ENCODE results near the gene MLST8. TPM values are rescaled to one million over a fixed set of nuclear protein-coding genes. Genes with fewer than 3 reads are reported as not detected.

The MLST8 gene
- total RNA-seq, 1 experiment from 2014 or later = 53.1 TPM

DNA sequence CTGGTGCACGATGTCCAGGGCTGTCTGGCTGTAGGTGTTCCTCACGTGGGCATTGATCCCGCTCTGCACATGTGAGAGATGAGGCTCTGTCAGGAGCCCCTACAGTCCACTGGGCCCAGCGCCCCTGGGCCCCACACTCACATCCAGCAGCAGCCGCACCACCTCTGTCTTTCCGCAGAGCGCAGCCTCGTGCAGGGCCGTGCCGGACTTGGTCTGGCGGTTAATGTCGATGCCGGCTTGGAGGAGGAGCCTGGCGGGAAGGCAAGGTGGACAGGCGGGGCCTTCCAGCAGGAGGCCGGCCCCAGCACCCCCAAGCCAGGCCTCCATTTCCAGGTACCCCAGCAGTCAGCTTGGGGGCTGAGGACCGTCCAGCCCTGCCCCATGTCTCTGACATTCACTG, 18.0 kb upstream of the MLST8 start:
- no peaks in the 10 kb centered on the region for H3K4me1 Mint-ChIP-seq (ENCODE audit: low read depth, unreplicated experiment)
- BruUV-seq (replicated peaks) = no TSS peak
- TF ChIP-seq, protein P1, sequence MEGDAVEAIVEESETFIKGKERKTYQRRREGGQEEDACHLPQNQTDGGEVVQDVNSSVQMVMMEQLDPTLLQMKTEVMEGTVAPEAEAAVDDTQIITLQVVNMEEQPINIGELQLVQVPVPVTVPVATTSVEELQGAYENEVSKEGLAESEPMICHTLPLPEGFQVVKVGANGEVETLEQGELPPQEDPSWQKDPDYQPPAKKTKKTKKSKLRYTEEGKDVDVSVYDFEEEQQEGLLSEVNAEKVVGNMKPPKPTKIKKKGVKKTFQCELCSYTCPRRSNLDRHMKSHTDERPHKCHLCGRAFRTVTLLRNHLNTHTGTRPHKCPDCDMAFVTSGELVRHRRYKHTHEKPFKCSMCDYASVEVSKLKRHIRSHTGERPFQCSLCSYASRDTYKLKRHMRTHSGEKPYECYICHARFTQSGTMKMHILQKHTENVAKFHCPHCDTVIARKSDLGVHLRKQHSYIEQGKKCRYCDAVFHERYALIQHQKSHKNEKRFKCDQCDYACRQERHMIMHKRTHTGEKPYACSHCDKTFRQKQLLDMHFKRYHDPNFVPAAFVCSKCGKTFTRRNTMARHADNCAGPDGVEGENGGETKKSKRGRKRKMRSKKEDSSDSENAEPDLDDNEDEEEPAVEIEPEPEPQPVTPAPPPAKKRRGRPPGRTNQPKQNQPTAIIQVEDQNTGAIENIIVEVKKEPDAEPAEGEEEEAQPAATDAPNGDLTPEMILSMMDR (IDR thresholded peaks at IDR 0.05; ENCODE audit: insufficient read depth in 1 of 2, low read depth in 1 of 2, low read length in 1 of 2, severe bottlenecking in 1 of 2, unreplicated experiment in 1 of 2) = no peak

DNA sequence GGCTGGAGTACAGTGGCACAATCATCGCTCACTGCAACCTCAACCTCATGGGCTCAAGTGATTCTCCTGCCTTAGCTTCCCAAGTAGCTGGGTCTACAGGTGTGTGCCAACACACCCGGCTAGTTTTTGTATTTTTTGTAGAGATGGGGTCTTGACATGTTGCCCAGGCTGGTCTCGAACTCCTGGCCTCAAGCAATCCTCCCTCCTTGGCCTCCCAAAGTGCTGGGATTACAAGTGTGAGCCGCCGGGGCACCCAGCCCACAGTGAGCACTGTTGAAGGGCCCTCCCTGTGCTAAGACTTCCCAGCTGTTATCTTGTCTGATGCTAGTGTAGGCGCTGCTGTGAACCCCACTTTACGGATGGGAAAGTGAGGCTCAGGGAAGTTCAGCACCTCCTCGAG, 16.9 kb upstream of the MLST8 start:
- no TSS peak for BruUV-seq (replicated peaks)
- H3K27me3 ChIP-seq (replicated peaks; ENCODE audit: control insufficient read depth, insufficient read depth, low read length) = no peaks in the 10 kb centered on the region
- Mint-ChIP-seq H3K9me3 (ENCODE audit: unreplicated experiment) (no peaks in the 10 kb centered on the region), H3K4me1 (ENCODE audit: low read depth, unreplicated experiment) (no peaks in the 10 kb centered on the region), H3K27ac (ENCODE audit: unreplicated experiment) (no peak overlapping the region), H3K27me3 (ENCODE audit: insufficient read depth, unreplicated experiment) (no peaks in the 10 kb centered on the region), H3K36me3 (ENCODE audit: insufficient read depth, unreplicated experiment) (no peaks in the 10 kb centered on the region), H3K4me3 (ENCODE audit: unreplicated experiment) (no peak overlapping the region)
- H3K36me3 ChIP-seq (ENCODE audit: control insufficient read depth, insufficient read depth, low read length) = no peaks in the 10 kb centered on the region; the same call in 1 of the 2 replicates
- no peaks in the 10 kb centered on the region for H3K9me3 ChIP-seq
- CTCF ChIA-PET = no interaction called here
- DNase-seq = no peak
- no peaks in the 10 kb centered on the region for H3K4me1 ChIP-seq
- no peak overlapping the region for H3K4me3 ChIP-seq (ENCODE audit: low read depth, low read length)
- intact Hi-C loops (cut with micrococcal nuclease; ENCODE audit: unreplicated experiment) = no loop called here
- POLR2A ChIA-PET = no interaction called here
- TF ChIP-seq, protein P1 (IDR thresholded peaks at IDR 0.05; ENCODE audit: insufficient read depth in 1 of 2, low read depth in 1 of 2, low read length in 1 of 2, severe bottlenecking in 1 of 2, unreplicated experiment in 1 of 2) = no peak

More for the DNA sequence above, 18.0 kb upstream of the MLST8 start:
- Mint-ChIP-seq H3K36me3 (ENCODE audit: insufficient read depth, unreplicated experiment) (peaks cover 6% of the 10 kb centered on the region), H3K4me3 (ENCODE audit: unreplicated experiment) (no peak overlapping the region), H3K27ac (ENCODE audit: unreplicated experiment) (no peak overlapping the region), H3K9me3 (ENCODE audit: unreplicated experiment) (no peaks in the 10 kb centered on the region), H3K27me3 (ENCODE audit: insufficient read depth, unreplicated experiment) (no peaks in the 10 kb centered on the region)
- no peak overlapping the region for H3K4me3 ChIP-seq (ENCODE audit: low read depth, low read length)
- no peaks in the 10 kb centered on the region for H3K4me1 ChIP-seq
- POLR2A ChIA-PET = no interaction called here
- no peak for DNase-seq
- H3K36me3 ChIP-seq (ENCODE audit: control insufficient read depth, insufficient read depth, low read length) = no peaks in the 10 kb centered on the region; the same call in 1 of the 2 replicates
- CTCF ChIA-PET = interaction anchor here (0.6 kb wide), 1 partner anchor 1971 kb away, joined by 5 read pairs; no protein-coding TSS in a partner anchor
- H3K9me3 ChIP-seq = no peaks in the 10 kb centered on the region
- intact Hi-C loops (cut with micrococcal nuclease; ENCODE audit: unreplicated experiment) = no loop called here
- H3K27me3 ChIP-seq (replicated peaks; ENCODE audit: control insufficient read depth, insufficient read depth, low read length) = no peaks in the 10 kb centered on the region

DNA sequence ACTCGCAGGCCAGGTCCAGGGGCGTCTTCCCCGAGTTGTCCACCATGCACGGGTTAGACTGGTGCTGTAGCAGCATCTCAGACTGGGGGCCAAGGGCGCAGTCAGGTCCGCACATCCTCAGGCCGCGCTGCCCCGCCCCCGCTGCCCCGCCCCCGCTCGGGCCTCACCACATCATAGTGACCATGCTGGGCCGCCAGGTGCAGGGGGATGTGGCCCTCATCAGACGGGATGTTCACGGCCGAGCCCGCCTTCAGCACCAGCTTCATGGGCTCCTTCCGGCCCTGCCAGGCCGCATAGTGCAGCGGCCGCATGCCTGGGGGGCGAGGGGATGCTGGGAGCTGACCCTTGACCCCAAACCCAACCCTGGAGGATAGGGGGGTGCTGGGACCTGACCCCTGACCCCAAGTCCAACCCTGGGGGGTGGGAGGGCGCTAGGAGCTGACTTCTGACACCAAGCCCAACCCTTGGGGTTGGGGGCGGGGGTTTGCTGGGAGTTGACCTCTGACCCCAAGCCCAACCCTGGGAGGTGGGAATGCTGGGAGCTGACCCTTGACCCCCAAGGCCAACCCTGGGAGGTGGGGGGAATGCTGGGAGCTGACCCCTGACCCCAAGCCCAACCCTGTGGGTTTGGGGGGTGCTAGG, 15.9 kb upstream of the MLST8 start:
- Mint-ChIP-seq H3K36me3 (ENCODE audit: insufficient read depth, unreplicated experiment) (no peaks in the 10 kb centered on the region), H3K4me1 (ENCODE audit: low read depth, unreplicated experiment) (no peaks in the 10 kb centered on the region), H3K9me3 (ENCODE audit: unreplicated experiment) (no peaks in the 10 kb centered on the region), H3K27me3 (ENCODE audit: insufficient read depth, unreplicated experiment) (no peaks in the 10 kb centered on the region), H3K4me3 (ENCODE audit: unreplicated experiment) (no peak overlapping the region), H3K27ac (ENCODE audit: unreplicated experiment) (no peak overlapping the region)
- Histone ChIP-seq H3K4me1 (no peaks in the 10 kb centered on the region), H3K27me3 (replicated peaks; ENCODE audit: control insufficient read depth, insufficient read depth, low read length) (no peaks in the 10 kb centered on the region), H3K36me3 (ENCODE audit: control insufficient read depth, insufficient read depth, low read length) (no peaks in the 10 kb centered on the region; the same call in 1 of the 2 replicates), H3K9me3 (no peaks in the 10 kb centered on the region), H3K4me3 (ENCODE audit: low read depth, low read length) (no peak overlapping the region)
- intact Hi-C loops (cut with micrococcal nuclease; ENCODE audit: unreplicated experiment) = no loop called here
- ChIA-PET CTCF (no interaction called here), POLR2A (interaction anchor here (0.5 to 0.6 kb wide), 2 partner anchors 62 to 100 kb away, joined by 3 to 6 read pairs; partner anchors contain the start of gene ECI1)
- DNase-seq = no peak
- TF ChIP-seq, protein P1 (IDR thresholded peaks at IDR 0.05; ENCODE audit: insufficient read depth in 1 of 2, low read depth in 1 of 2, low read length in 1 of 2, severe bottlenecking in 1 of 2, unreplicated experiment in 1 of 2) = no peak
- BruUV-seq (replicated peaks) = no TSS peak

Measured in Caco-2 (cell line).